HCT116 (cell line): Measurements from ENCODE around the gene PHF21A. TPM values are rescaled to one million over a fixed set of nuclear protein-coding genes. Genes with fewer than 3 reads are reported as not detected.

Experiments
- ATAC-seq: fragments of 200-7000 bp; cut with Tn5 transposase; 2 replicates; pipeline ENCODE4 v1.9.1; 2020; ENCODE audit warnings: mild to moderate bottlenecking, moderate library complexity
- BruUV-seq: library from RNA; stranded (reverse); fragments of 400-500 nt; replicated peaks from 2 replicates; lab custom pipeline; 2021; lab: Mats Ljungman, UMichigan
- CTCF ChIA-PET: fragments of 300-600 bp; sonication (Branson Sonifier 250); formaldehyde crosslinking; loops from one replicate; lab custom pipeline; 2021; ENCODE audit warnings: antibody characterized with exemption; lab: Charles Lee
- POLR2A ChIA-PET: fragments of 300-600, 350-600 bp; sonication (Branson Sonifier 250); formaldehyde crosslinking; loops from one replicate; lab custom pipeline; 2021; ENCODE audit warnings: antibody characterized with exemption; lab: Charles Lee
- RAD21 ChIA-PET, 2 experiments: fragments of 300-600 bp; sonication (Branson Sonifier 250); formaldehyde crosslinking; loops; one replicate each; lab custom pipeline; 2023; ENCODE audit warnings: low total read pairs in 2 of 2; ENCODE audit not compliant: uncharacterized antibody in 2 of 2, unreplicated experiment in 2 of 2, low non-redundant PET in 1 of 2; lab: Charles Lee
- DNase-seq: peaks from one replicate; pipeline ENCODE4 v3.0.0-alpha.2; 2010; ENCODE audit warnings: low read depth, low spot score
- H2AFZ ChIP-seq: fragments of 200-600 bp; shearing (Covaris generic), sonication (generic); 2 replicates; pipeline ENCODE4 v1.6.1; 2017; ENCODE audit warnings: low read depth, mixed run types, mixed read lengths, antibody characterized with exemption, low read length; ENCODE audit not compliant: poor library complexity, severe bottlenecking
- H3K27ac ChIP-seq: 2 replicates; pipeline ENCODE4 v1.5.1; 2012; ENCODE audit warnings: low read depth, low read length
- H3K27me3 ChIP-seq: fragments of 200-600 bp; sonication (generic); 2 replicates; pipeline ENCODE4 v1.6.1; 2016; ENCODE audit warnings: mixed run types, low read length, mixed read lengths; ENCODE audit not compliant: insufficient read depth
- H3K36me3 ChIP-seq, 2 experiments: fragments of 200-500 bp in 1 of 2; fragments of 200-600 bp in 1 of 2; sonication (Bioruptor generic) in 1 of 2; sonication (generic) in 1 of 2; 2 replicates each; pipeline versions ENCODE4 v1.5.1 to v1.6.1; 2014 to 2016; ENCODE audit warnings: low read length in 2 of 2, inconsistent platforms in 1 of 2, mixed read lengths in 1 of 2, mixed run types in 1 of 2; ENCODE audit not compliant: insufficient read depth in 2 of 2, control insufficient read depth in 1 of 2
- H3K4me1 ChIP-seq, 2 experiments: fragments of 200-600 bp in 1 of 2; sonication (generic) in 1 of 2; 2 replicates each; pipeline versions ENCODE4 v1.5.1 to v1.6.1; 2012 to 2017; ENCODE audit warnings: low read length in 2 of 2, inconsistent platforms in 1 of 2, mild to moderate bottlenecking in 1 of 2, mixed read lengths in 1 of 2, mixed run types in 1 of 2, moderate library complexity in 1 of 2; ENCODE audit not compliant: insufficient read depth in 2 of 2, control insufficient read depth in 1 of 2
- H3K4me2 ChIP-seq: fragments of 200-600 bp; sonication (generic); 2 replicates; pipeline ENCODE4 v1.6.1; 2017; ENCODE audit warnings: mixed run types, low read length, mixed read lengths
- H3K4me3 ChIP-seq, 2 experiments: fragments of 200-600 bp in 1 of 2; sonication (generic) in 1 of 2; replicated peaks in 1 of 2; 2 replicates each; pipeline ENCODE4 v1.5.1; 2011 to 2016; ENCODE audit warnings: low read length in 2 of 2, control low read depth in 1 of 2, low read depth in 1 of 2, mild to moderate bottlenecking in 1 of 2, mixed read lengths in 1 of 2, mixed run types in 1 of 2
- H3K79me2 ChIP-seq: fragments of 200-600 bp; sonication (generic); 2 replicates; pipeline ENCODE4 v1.6.1; 2017; ENCODE audit warnings: mild to moderate bottlenecking, mixed run types, low read length, moderate library complexity, mixed read lengths; ENCODE audit not compliant: insufficient read depth
- H3K9ac ChIP-seq: fragments of 200-600 bp; sonication (generic); 2 replicates; pipeline ENCODE4 v1.6.1; 2016; ENCODE audit warnings: low read length, mixed read lengths
- H3K9me2 ChIP-seq: fragments of 200-600 bp; sonication (generic), shearing (Covaris generic); 2 replicates; pipeline ENCODE4 v1.6.1; 2017; ENCODE audit warnings: mixed run types, mild to moderate bottlenecking, moderate library complexity; ENCODE audit not compliant: insufficient read depth
- H3K9me3 ChIP-seq, 2 experiments: fragments of 200-500 bp in 1 of 2; fragments of 200-600 bp in 1 of 2; sonication (Bioruptor generic) in 1 of 2; sonication (generic) in 1 of 2; 2 replicates each; pipeline ENCODE4 v1.6.1; 2014 to 2017; ENCODE audit warnings: low read length in 2 of 2, mixed read lengths in 2 of 2, inconsistent platforms in 1 of 2, low read depth in 1 of 2, mild to moderate bottlenecking in 1 of 2, mixed run types in 1 of 2, moderate library complexity in 1 of 2; ENCODE audit not compliant: control insufficient read depth in 1 of 2, insufficient read depth in 1 of 2
- H4K20me1 ChIP-seq: fragments of 200-600 bp; sonication (generic), shearing (Covaris generic); 2 replicates; pipeline ENCODE4 v1.6.1; 2017; ENCODE audit warnings: mixed run types, mild to moderate bottlenecking, moderate library complexity; ENCODE audit not compliant: insufficient read depth
- EGR1 ChIP-seq: IDR thresholded peaks from 2 replicates; pipeline ENCODE4 v1.6.1; 2012; ENCODE audit warnings: low read depth
- POLR2AphosphoS5 ChIP-seq: IDR thresholded peaks from 2 replicates; pipeline ENCODE4 v1.6.1; 2011; ENCODE audit warnings: mild to moderate bottlenecking, low read depth, low read length, moderate library complexity
- REST ChIP-seq: IDR thresholded peaks from 2 replicates; pipeline ENCODE4 v1.6.1; 2012; ENCODE audit warnings: low read depth
- SIN3A ChIP-seq: IDR thresholded peaks from 2 replicates; pipeline ENCODE4 v1.6.1; 2012; ENCODE audit warnings: low read depth
- SP1 ChIP-seq: IDR thresholded peaks from 2 replicates; pipeline ENCODE4 v1.6.1; 2012; ENCODE audit warnings: low read depth
- intact Hi-C: fragments of 100-400 bp; cut with micrococcal nuclease; formaldehyde crosslinking; loops from 2 replicates; pipeline ENCODE4 v1.10.0; 2022
- total RNA-seq: library from RNA; stranded (reverse); gene quantifications from one replicate; pipeline ENCODE4 v1.2.1, GENCODE V29; 2021; ENCODE audit not compliant: unreplicated experiment

The PHF21A gene
- total RNA-seq, 1 experiment from 2014 or later, result 27.0 TPM

- TF ChIP-seq REST, result no peak
These were observed 647 bp upstream of the PHF21A start (continued) for GRCh38 chr11:46121724-46122477.

GRCh38 chr11:46120346-46121300 is 631 bp downstream of the PHF21A start:
- intact Hi-C loops, result loop anchor here (1.0 kb wide), 1 partner anchor 119 kb away; no protein-coding TSS in a partner anchor
- H3K4me3 ChIP-seq, result peak overlapping the region; percentile 55 to 60
- peak overlapping the region; percentile 53 for H3K9ac ChIP-seq
- no peaks in the 10 kb centered on the region for H3K36me3 ChIP-seq
- ChIA-PET RAD21 (interaction anchor here in 1 of 2 experiments (0.7 kb wide), 1 partner anchor 29 kb away, joined by 4 read pairs; no protein-coding TSS in a partner anchor), CTCF (no interaction called here), POLR2A (interaction anchor here (0.7 to 1.0 kb wide), 3 partner anchors 117 to 240 kb away, joined by 4 to 5 read pairs (median 4); no protein-coding TSS in a partner anchor)
- no peaks in the 10 kb centered on the region for H4K20me1 ChIP-seq
- TF ChIP-seq SIN3A (0 out of 2 replicates have a peak, but pooled peaks have one; percentile 12), EGR1 (no peak), SP1 (peak; percentile 27; the same call in 1 of the 2 replicates), POLR2AphosphoS5 (peak; percentile 71)
- peak; percentile 64 for ATAC-seq
- H3K27me3 ChIP-seq, result no peaks in the 10 kb centered on the region
- H2AFZ ChIP-seq, result no peak overlapping the region
- peaks cover 12 to 19% of the 10 kb centered on the region in 2 experiments; a peak in 3 of 4 replicates for H3K4me1 ChIP-seq
- H3K27ac ChIP-seq, result peak overlapping the region; percentile 89
- BruUV-seq, result no TSS peak
- DNase-seq, result no peak
- H3K9me2 ChIP-seq, result no peaks in the 10 kb centered on the region
- H3K79me2 ChIP-seq, result peaks cover 4% of the 10 kb centered on the region; the same call in 1 of the 2 replicates
- H3K9me3 ChIP-seq, result no peaks in the 10 kb centered on the region
- peak overlapping the region; percentile 83 for H3K4me2 ChIP-seq
